Loucy (cell line): ENCODE data around the gene SEMA4F.

Experiments
- H2AFZ ChIP-seq: fragments of 200-600 bp; sonication (generic); 2 replicates; pipeline ENCODE4 v1.6.0; 2016; ENCODE audit warnings: antibody characterized with exemption, mild to moderate bottlenecking, low read length, moderate library complexity
- H3F3A ChIP-seq: fragments of 200-600 bp; 2 replicates; pipeline ENCODE4 v1.6.0; 2016; ENCODE audit warnings: antibody characterized with exemption, low read depth, mild to moderate bottlenecking
- H3K27me3 ChIP-seq: fragments of 200-600 bp; sonication (generic); 2 replicates; pipeline ENCODE4 v1.6.1; 2014; ENCODE audit warnings: low read length, mild to moderate bottlenecking; ENCODE audit not compliant: insufficient read depth, poor library complexity, severe bottlenecking
- H3K36me3 ChIP-seq: fragments of 200-600 bp; sonication (generic); 2 replicates; pipeline ENCODE4 v1.6.1; 2016; ENCODE audit warnings: low read length; ENCODE audit not compliant: insufficient read depth
- H3K4me1 ChIP-seq: fragments of 200-600 bp; sonication (generic); 2 replicates; pipeline ENCODE4 v1.5.1; 2014; ENCODE audit warnings: low read length, mild to moderate bottlenecking; ENCODE audit not compliant: insufficient read depth, poor library complexity, severe bottlenecking
- H3K4me2 ChIP-seq: fragments of 200-600 bp; sonication (generic); 2 replicates; pipeline ENCODE4 v1.6.0; 2014; ENCODE audit warnings: antibody characterized with exemption, low read length, low read depth, mild to moderate bottlenecking; ENCODE audit not compliant: poor library complexity, severe bottlenecking
- H3K4me3 ChIP-seq: fragments of 200-600 bp; sonication (generic); 2 replicates; pipeline ENCODE4 v1.5.1; 2014; ENCODE audit warnings: low read length, mild to moderate bottlenecking, mixed read lengths; ENCODE audit not compliant: poor library complexity, severe bottlenecking
- H3K79me2 ChIP-seq: fragments of 200-600 bp; sonication (generic); 2 replicates; pipeline ENCODE4 v1.6.1; 2014; ENCODE audit warnings: low read length; ENCODE audit not compliant: insufficient read depth
- H3K9ac ChIP-seq: fragments of 200-600 bp; sonication (generic); 2 replicates; pipeline ENCODE4 v1.6.0; 2014; ENCODE audit warnings: mild to moderate bottlenecking, low read depth, low read length, moderate library complexity; ENCODE audit not compliant: poor library complexity, severe bottlenecking
- H3K9me2 ChIP-seq: fragments of 200-600 bp; sonication (generic); replicated peaks from 2 replicates; pipeline ENCODE4 v1.6.1; 2016; ENCODE audit warnings: low read depth, low read length, mixed read lengths
- H3K9me3 ChIP-seq: fragments of 200-600 bp; sonication (generic); 2 replicates; pipeline ENCODE4 v1.6.1; 2014; ENCODE audit warnings: mild to moderate bottlenecking, antibody characterized with exemption, low read length, low read depth; ENCODE audit not compliant: insufficient read depth
- H4K20me1 ChIP-seq: fragments of 200-600 bp; sonication (generic); 2 replicates; pipeline ENCODE4 v1.6.0; 2014; ENCODE audit warnings: antibody characterized with exemption, low read length, mild to moderate bottlenecking; ENCODE audit not compliant: insufficient read depth, poor library complexity, severe bottlenecking
- CTCF ChIP-seq: fragments of 200-600 bp; sonication (generic); conservative IDR thresholded peaks from 2 replicates; pipeline ENCODE4 v1.5.1; 2014; ENCODE audit warnings: mild to moderate bottlenecking, antibody characterized with exemption, low read length
- EZH2phosphoT487 ChIP-seq: fragments of 200-600 bp; IDR thresholded peaks from 2 replicates; pipeline ENCODE4 v1.6.1; 2018; ENCODE audit warnings: antibody characterized with exemption, mild to moderate bottlenecking, moderate library complexity, borderline replicate concordance

The SEMA4F gene

GRCh38 chr2:74658516-74658915, 4.5 kb downstream of the SEMA4F start:
- Histone ChIP-seq H3K4me3 (no peak overlapping the region), H4K20me1 (no peaks in the 10 kb centered on the region)

GRCh38 chr2:74659462-74659861, 5.4 kb downstream of the SEMA4F start:
- H3F3A ChIP-seq, result no peaks in the 10 kb centered on the region
- TF ChIP-seq EZH2phosphoT487, result no peak
- TF ChIP-seq CTCF, result no peak
- H4K20me1 ChIP-seq, result no peaks in the 10 kb centered on the region
- no peaks in the 10 kb centered on the region for H3K27me3 ChIP-seq
- H3K36me3 ChIP-seq, result no peaks in the 10 kb centered on the region
- no peak overlapping the region for H2AFZ ChIP-seq
- H3K4me1 ChIP-seq, result peaks cover 10% of the 10 kb centered on the region
- H3K9ac ChIP-seq, result no peak overlapping the region
- no peaks in the 10 kb centered on the region for H3K79me2 ChIP-seq
- no peaks in the 10 kb centered on the region for H3K9me3 ChIP-seq
- H3K9me2 ChIP-seq, result no peaks in the 10 kb centered on the region
- H3K4me3 ChIP-seq, result no peak overlapping the region
- no peak overlapping the region for H3K4me2 ChIP-seq

More at GRCh38 chr2:74658516-74658915, 4.5 kb downstream of the SEMA4F start:
- no peak for TF ChIP-seq CTCF
- no peak for TF ChIP-seq EZH2phosphoT487
- Histone ChIP-seq H3F3A (no peaks in the 10 kb centered on the region), H3K27me3 (no peaks in the 10 kb centered on the region), H3K4me2 (no peak overlapping the region), H3K9ac (no peak overlapping the region), H3K9me2 (no peaks in the 10 kb centered on the region), H3K4me1 (peaks cover 13% of the 10 kb centered on the region), H3K9me3 (no peaks in the 10 kb centered on the region), H3K79me2 (no peaks in the 10 kb centered on the region), H3K36me3 (no peaks in the 10 kb centered on the region), H2AFZ (no peak overlapping the region)

GRCh38 chr2:74668087-74668486, 14.0 kb downstream of the SEMA4F start:
- H3K36me3 ChIP-seq, result no peaks in the 10 kb centered on the region
- H2AFZ ChIP-seq, result no peak overlapping the region
- no peak for TF ChIP-seq CTCF
- TF ChIP-seq EZH2phosphoT487, result no peak
- H3K79me2 ChIP-seq, result no peaks in the 10 kb centered on the region
- no peaks in the 10 kb centered on the region for H3K9me3 ChIP-seq
- H3K27me3 ChIP-seq, result no peaks in the 10 kb centered on the region
- no peaks in the 10 kb centered on the region for H3K4me1 ChIP-seq
- H3K4me3 ChIP-seq, result no peak overlapping the region
- no peaks in the 10 kb centered on the region for H4K20me1 ChIP-seq
- no peak overlapping the region for H3K4me2 ChIP-seq
- H3K9ac ChIP-seq, result no peak overlapping the region
- H3K9me2 ChIP-seq, result no peaks in the 10 kb centered on the region
- H3F3A ChIP-seq, result no peaks in the 10 kb centered on the region
